Pancreas (tissue), 10 donors: ENCODE data around the gene ACAD9. TPM values are rescaled to one million over a fixed set of nuclear protein-coding genes. Genes with fewer than 3 reads are reported as not detected.

Experiments used
- ATAC-seq, 4 donors: fragments of 200-7000 bp; cut with Tn5 transposase; one replicate each; pipeline versions ENCODE4 v1.8.0 to v1.9.1; 2020; ENCODE audit warnings: mild to moderate bottlenecking in 4 of 4, moderate library complexity in 4 of 4
- DNase-seq, 6 donors: peaks; one replicate each; pipeline ENCODE4 v3.0.0-alpha.2; 2020
- FAIRE-seq: peaks from 2 replicates; lab custom pipeline; 2012; peaks lifted over from hg19 to GRCh38; lab: Jason Lieb, UNC
- H3K27ac ChIP-seq, 4 donors: fragments of 200-600 bp; sonication (generic); 1 replicate in 3 of 4; 2 replicates in 1 of 4; pipeline versions ENCODE4 v1.5.0 to v1.8.0; 2020
- H3K27me3 ChIP-seq, 4 donors: fragments of 200-600 bp; one replicate each; pipeline ENCODE4 v1.8.0; 2021
- H3K36me3 ChIP-seq, 3 donors: fragments of 200-600 bp; sonication (generic) in 1 of 3; one replicate each; pipeline versions ENCODE4 v1.5.0 to v1.8.0; 2020 to 2021
- H3K4me1 ChIP-seq, 3 donors: fragments of 200-600 bp; one replicate each; pipeline ENCODE4 v1.8.0; 2021
- H3K4me3 ChIP-seq, 4 donors: fragments of 200-600 bp; sonication (generic) in 2 of 4; one replicate each; pipeline versions ENCODE4 v1.5.0 to v1.8.0; 2020 to 2021
- H3K9me3 ChIP-seq, 4 donors: fragments of 200-600 bp; one replicate each; pipeline ENCODE4 v1.8.0; 2021
- CTCF ChIP-seq, 4 donors: fragments of 200-600 bp; sonication (generic) in 3 of 4; IDR thresholded peaks; one replicate each; pipeline versions ENCODE4 v1.5.0 to v1.8.0; 2021; ENCODE audit warnings: antibody characterized with exemption in 4 of 4
- WGBS, 2 donors: extraction: QIAGEN DNeasy Blood & Tissue Kit; methylation state at CpG; one replicate each; pipeline ENCODE4 v1.1.7; 2013; 5-methylcytosine and 5-hydroxymethylcytosine counted together
- intact Hi-C, 3 donors: fragments of 100-400 bp; cut with DNase I; formaldehyde crosslinking; loops; one replicate each; pipeline versions ENCODE4 v1.11.1 to v1.14.2; 2022
- polyA plus RNA-seq, 2 donors: library from polyadenylated mRNA; stranded (reverse); fragments of 200-250 nt; gene quantifications; one replicate each; pipeline ENCODE4 v1.2.3, GENCODE V29; 2013
- total RNA-seq, 6 donors: library from RNA; stranded (reverse); fragmentation: NEBNext Ultra II Directional in 4 of 6; extraction: Animal tissue kit (Norgen Biotek cat#: 25700) in 4 of 6; gene quantifications; one replicate each; pipeline versions ENCODE4 v1.2.1 to v1.2.4, GENCODE V29; 2021 to 2023
- donor health status: healthy with polysubstance abuse.
- donor health status: DM: no; HTN: no; CAD: no; lungs with moderate emphysema.
- donor health status: DM: no; HTN: no; CAD: no.
- donor health status: control.
- donor health status: control.
- donor health status: Bipolar disorder and iron deficiency.
- donor health status: DM: yes; HTN: yes; CAD: no.
- donor health status: DM: no; HTN: no; CAD: no.
- donor health status: DM: no; HTN: no; CAD: no.
- donor health status: DM: yes; HTN: yes; CAD: no.

Gene ACAD9
- total and polyA plus RNA-seq, 8 donors: 18.0 to 30.5 (median 24.4) TPM

DNA sequence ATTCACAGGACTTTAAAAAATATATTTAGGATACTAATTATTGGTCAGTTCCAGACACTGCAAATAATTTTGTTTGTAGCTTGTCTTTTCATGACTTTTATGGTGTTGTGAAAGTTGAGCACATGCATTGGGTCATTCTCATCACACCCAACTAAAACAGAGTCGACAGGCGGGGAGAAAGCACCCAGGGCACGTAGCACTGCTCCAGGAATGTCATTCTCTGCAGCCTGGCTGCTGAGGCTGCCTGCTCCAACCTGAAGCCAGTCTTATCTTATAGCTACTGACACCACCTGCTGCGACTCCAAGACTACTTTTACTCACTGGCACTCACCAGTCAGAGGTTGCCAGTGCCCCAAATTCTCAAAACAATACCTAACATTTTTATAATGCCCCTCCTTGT lies 56.9 kb downstream of the ACAD9 start:
- TF ChIP-seq CTCF (IDR thresholded peaks at IDR 0.05): no peak
- intact Hi-C loops: no loop called here
- H3K27me3 ChIP-seq: no peaks in the 10 kb centered on the region
- 42 to 57% methylated on average over 4 of the region's 4 CpGs for WGBS, 2 donors
- no peaks in the 10 kb centered on the region for H3K9me3 ChIP-seq
- no peak overlapping the region for H3K27ac ChIP-seq
- FAIRE-seq: no peak
- H3K36me3 ChIP-seq: no peaks in the 10 kb centered on the region
- ATAC-seq: no peak
- H3K4me1 ChIP-seq: no peaks in the 10 kb centered on the region
- DNase-seq: no peak
- no peak overlapping the region for H3K4me3 ChIP-seq

GRCh38 chr3:128940252-128940651 lies 60.8 kb downstream of the ACAD9 start:
- no peaks in the 10 kb centered on the region for H3K9me3 ChIP-seq
- intact Hi-C loops: no loop called here
- DNase-seq (no peak), FAIRE-seq (no peak), ATAC-seq (no peak)
- no peaks in the 10 kb centered on the region for H3K27me3 ChIP-seq
- WGBS, 2 donors: 87 to 88% methylated on average over 1 of the region's 1 CpG
- no peaks in the 10 kb centered on the region for H3K4me1 ChIP-seq
- H3K4me3 ChIP-seq: no peak overlapping the region
- no peak for TF ChIP-seq CTCF (IDR thresholded peaks at IDR 0.05)
- H3K36me3 ChIP-seq: no peaks in the 10 kb centered on the region
- H3K27ac ChIP-seq: no peak overlapping the region

GRCh38 chr3:128942161-128942952 lies 62.9 kb downstream of the ACAD9 start:
- Histone ChIP-seq H3K4me1 (no peaks in the 10 kb centered on the region), H3K27ac (no peak overlapping the region), H3K4me3 (no peak overlapping the region), H3K9me3 (no peaks in the 10 kb centered on the region), H3K36me3 (no peaks in the 10 kb centered on the region), H3K27me3 (no peaks in the 10 kb centered on the region)
- FAIRE-seq: no peak
- ATAC-seq: peak in 1 of 4 donors; percentile 51
- WGBS, 2 donors: 77 to 79% methylated on average over 14 to 15 of the region's 15 CpGs
- intact Hi-C loops: no loop called here
- TF ChIP-seq CTCF (IDR thresholded peaks at IDR 0.05): no peak
- DNase-seq: no peak

GRCh38 chr3:128945041-128945877 lies 65.8 kb downstream of the ACAD9 start:
- intact Hi-C loops: no loop called here
- ATAC-seq (no peak), DNase-seq (no peak), FAIRE-seq (no peak)
- no peaks in the 10 kb centered on the region for H3K27me3 ChIP-seq
- no peaks in the 10 kb centered on the region for H3K4me1 ChIP-seq
- TF ChIP-seq CTCF (IDR thresholded peaks at IDR 0.05): no peak
- 86 to 89% methylated on average over 21 of the region's 21 CpGs for WGBS, 2 donors
- no peaks in the 10 kb centered on the region for H3K36me3 ChIP-seq
- H3K27ac ChIP-seq: no peak overlapping the region
- no peaks in the 10 kb centered on the region for H3K9me3 ChIP-seq
- H3K4me3 ChIP-seq: no peak overlapping the region

GRCh38 chr3:128945878-128946175 lies 66.4 kb downstream of the ACAD9 start:
- ATAC-seq: no peak
- H3K36me3 ChIP-seq: no peaks in the 10 kb centered on the region
- no peak for DNase-seq
- FAIRE-seq: no peak
- no peaks in the 10 kb centered on the region for H3K9me3 ChIP-seq
- no peaks in the 10 kb centered on the region for H3K27me3 ChIP-seq
- no peak for TF ChIP-seq CTCF (IDR thresholded peaks at IDR 0.05)
- no peak overlapping the region for H3K27ac ChIP-seq
- H3K4me1 ChIP-seq: no peaks in the 10 kb centered on the region
- intact Hi-C loops: no loop called here
- 70 to 79% methylated on average over 3 of the region's 3 CpGs for WGBS, 2 donors
- H3K4me3 ChIP-seq: no peak overlapping the region
